Measurements from ENCODE around the gene SPEN. TPM values are rescaled to one million over a fixed set of nuclear protein-coding genes. Genes with fewer than 3 reads are reported as not detected.

Gene SPEN
- total RNA-seq, 1 donor from 2014 or later, result 20.5 TPM

- ATAC-seq, result no peak
- intact Hi-C loops (cut with micrococcal nuclease), result no loop called here
- no peak for DNase-seq
These were observed 3.9 kb downstream of the SPEN start for GRCh38 chr1:15851210-15852035.

- DNase-seq, result no peak
- ATAC-seq, result no peak
- intact Hi-C loops (cut with micrococcal nuclease), result no loop called here
These were observed 4.7 kb downstream of the SPEN start for GRCh38 chr1:15852036-15852827.

- ATAC-seq (no peak), DNase-seq (no peak)
- intact Hi-C loops (cut with micrococcal nuclease), result no loop called here
These were observed 5.4 kb downstream of the SPEN start for GRCh38 chr1:15852828-15853302.

- intact Hi-C loops (cut with micrococcal nuclease), result no loop called here
- DNase-seq (no peak), ATAC-seq (no peak)
These were observed 9.4 kb downstream of the SPEN start for GRCh38 chr1:15856888-15857287.

GRCh38 chr1:15858069-15858670 is 10.7 kb downstream of the SPEN start:
- ATAC-seq, result no peak
- intact Hi-C loops (cut with micrococcal nuclease), result no loop called here
- no peak for DNase-seq

- no peak for DNase-seq
- intact Hi-C loops (cut with micrococcal nuclease), result no loop called here
- ATAC-seq, result no peak
These were observed 11.3 kb downstream of the SPEN start for GRCh38 chr1:15858672-15859372.

GRCh38 chr1:15863156-15863901 is 15.8 kb downstream of the SPEN start:
- DNase-seq (no peak), ATAC-seq (peak; percentile 25)
- intact Hi-C loops (cut with micrococcal nuclease), result no loop called here

GRCh38 chr1:15866721-15867201 is 19.3 kb downstream of the SPEN start:
- intact Hi-C loops (cut with micrococcal nuclease), result no loop called here
- DNase-seq (no peak), ATAC-seq (no peak)

- intact Hi-C loops (cut with micrococcal nuclease), result no loop called here
- DNase-seq (no peak), ATAC-seq (no peak)
These were observed 19.8 kb downstream of the SPEN start for GRCh38 chr1:15867288-15867687.

- ATAC-seq (no peak), DNase-seq (no peak)
- intact Hi-C loops (cut with micrococcal nuclease), result no loop called here
These were observed 21.9 kb downstream of the SPEN start for GRCh38 chr1:15869413-15869812.

GRCh38 chr1:15870421-15870820 is 22.9 kb downstream of the SPEN start:
- no peak for DNase-seq
- ATAC-seq, result no peak
- intact Hi-C loops (cut with micrococcal nuclease), result no loop called here

GRCh38 chr1:15874471-15874870 is 27.0 kb downstream of the SPEN start:
- DNase-seq (no peak), ATAC-seq (no peak)

GRCh38 chr1:15876357-15877055 is 29.0 kb downstream of the SPEN start:
- no peak for DNase-seq
- intact Hi-C loops (cut with micrococcal nuclease), result no loop called here
- ATAC-seq, result no peak

More at GRCh38 chr1:15874471-15874870, 27.0 kb downstream of the SPEN start:
- intact Hi-C loops (cut with micrococcal nuclease), result no loop called here

GRCh38 chr1:15881961-15882360 is 34.5 kb downstream of the SPEN start:
- ATAC-seq, result no peak
- no peak for DNase-seq
- intact Hi-C loops (cut with micrococcal nuclease), result no loop called here

GRCh38 chr1:15882665-15883064 is 35.2 kb downstream of the SPEN start:
- no peak for ATAC-seq
- no peak for DNase-seq
- intact Hi-C loops (cut with micrococcal nuclease), result no loop called here

GRCh38 chr1:15883326-15883725 is 35.8 kb downstream of the SPEN start:
- ATAC-seq (no peak), DNase-seq (no peak)
- intact Hi-C loops (cut with micrococcal nuclease), result no loop called here

GRCh38 chr1:15884477-15884876 is 37.0 kb downstream of the SPEN start:
- DNase-seq (no peak), ATAC-seq (no peak)
- intact Hi-C loops (cut with micrococcal nuclease), result no loop called here

GRCh38 chr1:15885269-15885668 is 37.8 kb downstream of the SPEN start:
- ATAC-seq (no peak), DNase-seq (no peak)
- intact Hi-C loops (cut with micrococcal nuclease), result no loop called here

Data from left ventricle myocardium superior (tissue), 1 donor.